ENCODE data around the gene RAB19. TPM values are rescaled to one million over a fixed set of nuclear protein-coding genes. Genes with fewer than 3 reads are reported as not detected.

RAB19 gene
- total RNA-seq, 2 experiments from 2014 or later: 11.3 to 12.8 TPM

Other genes with a start within 250 kb of the RAB19 start
- gene KDM7A, start 227.1 kb upstream of the RAB19 start, total RNA-seq: 10 to 100 TPM; 17.9 to 28.7 TPM
- 10 to 100 TPM; 47.5 to 55.5 TPM for gene SLC37A3, start 5.5 kb upstream of the RAB19 start, total RNA-seq
- gene MKRN1, start 75.4 kb downstream of the RAB19 start, total RNA-seq: 10 to 100 TPM; 73.6 to 77.9 TPM
- not detected for gene DENND2A, start 236.8 kb downstream of the RAB19 start, total RNA-seq

All from activated CD4-positive, alpha-beta T cell treated with anti-CD3 and anti-CD28 coated beads for 36 hours (primary cell).